GM23248 (cell line): Measurements from ENCODE around the gene MLYCD. TPM values are rescaled to one million over a fixed set of nuclear protein-coding genes. Genes with fewer than 3 reads are reported as not detected.

Experiments used
- DNase-seq: peaks from one replicate; pipeline ENCODE4 v3.0.0-alpha.2; 2015
- H2AFZ ChIP-seq: fragments of 200-600 bp; sonication (generic); 2 replicates; pipeline ENCODE4 v1.6.1; 2016; ENCODE audit warnings: antibody characterized with exemption
- H3F3A ChIP-seq: fragments of 200-600 bp; sonication (generic); 2 replicates; pipeline ENCODE4 v1.6.1; 2016; ENCODE audit warnings: mild to moderate bottlenecking, antibody characterized with exemption, mixed run types; ENCODE audit not compliant: insufficient read depth
- H3K27ac ChIP-seq: fragments of 200-600 bp; sonication (generic); 2 replicates; pipeline ENCODE4 v1.5.1; 2016; ENCODE audit warnings: mild to moderate bottlenecking
- H3K27me3 ChIP-seq: fragments of 200-600 bp; sonication (generic); replicated peaks from 2 replicates; pipeline ENCODE4 v1.6.1; 2016; ENCODE audit warnings: mild to moderate bottlenecking; ENCODE audit not compliant: insufficient read depth
- H3K36me3 ChIP-seq: fragments of 200-600 bp; sonication (generic); 2 replicates; pipeline ENCODE4 v1.6.1; 2016; ENCODE audit warnings: low read depth, mild to moderate bottlenecking
- H3K4me1 ChIP-seq: fragments of 200-600 bp; sonication (generic); 2 replicates; pipeline ENCODE4 v1.6.1; 2016; ENCODE audit warnings: mild to moderate bottlenecking; ENCODE audit not compliant: insufficient read depth
- H3K4me2 ChIP-seq: fragments of 200-600 bp; sonication (generic); one replicate; pipeline ENCODE4 v1.6.1; 2016; ENCODE audit warnings: mild to moderate bottlenecking; ENCODE audit not compliant: unreplicated experiment
- H3K4me3 ChIP-seq: fragments of 200-600 bp; sonication (generic); 2 replicates; pipeline ENCODE4 v1.5.1; 2016; ENCODE audit warnings: mild to moderate bottlenecking
- H3K79me2 ChIP-seq: fragments of 200-600 bp; sonication (generic); 2 replicates; pipeline ENCODE4 v1.6.1; 2016; ENCODE audit warnings: mild to moderate bottlenecking; ENCODE audit not compliant: insufficient read depth
- H3K9ac ChIP-seq: fragments of 200-600 bp; sonication (generic); 2 replicates; pipeline ENCODE4 v1.6.1; 2016; ENCODE audit warnings: mild to moderate bottlenecking
- H3K9me2 ChIP-seq: fragments of 200-600 bp; sonication (generic); 2 replicates; pipeline ENCODE4 v1.6.1; 2016; ENCODE audit warnings: mixed run types, mild to moderate bottlenecking, moderate library complexity; ENCODE audit not compliant: insufficient read depth
- H3K9me3 ChIP-seq: fragments of 200-600 bp; sonication (generic); one replicate; pipeline ENCODE4 v1.6.1; 2017; ENCODE audit warnings: low read depth
- H4K20me1 ChIP-seq: fragments of 200-600 bp; sonication (generic); 2 replicates; pipeline ENCODE4 v1.6.0; 2016; ENCODE audit not compliant: insufficient read depth
- EZH2 ChIP-seq: fragments of 200-600 bp; sonication (generic); IDR thresholded peaks from 2 replicates; pipeline ENCODE4 v1.6.1; 2018; ENCODE audit warnings: antibody characterized with exemption, mild to moderate bottlenecking; ENCODE audit not compliant: insufficient read depth, poor library complexity, severe bottlenecking
- EZH2phosphoT487 ChIP-seq: fragments of 200-600 bp; sonication (generic); IDR thresholded peaks from 2 replicates; pipeline ENCODE4 v1.6.1; 2018; ENCODE audit warnings: antibody characterized with exemption, moderate library complexity, mild to moderate bottlenecking, low read depth; ENCODE audit not compliant: insufficient read depth
- WGBS, 2 experiments: methylation state at CpG; one replicate each; pipeline ENCODE4 v1.1.6; 2015 to 2017; ENCODE audit warnings: low lambda C conversion rate in 2 of 2, low coverage in 1 of 2; ENCODE audit errors: missing lambda C conversion rate in 2 of 2; 5-methylcytosine and 5-hydroxymethylcytosine counted together
- in situ Hi-C: fragments of 300-500 bp; cut with MboI; formaldehyde crosslinking; loops from 2 replicates; pipeline ENCODE4 v1.15.0; 2020
- polyA plus RNA-seq: library from polyadenylated mRNA; unstranded; fragments of >200 nt; fragmentation: Nextera tagmentation; extraction: Ambion mirVana; gene quantifications from 2 replicates; pipeline ENCODE4 v1.2.1, GENCODE V29; 2016
- total RNA-seq: library from RNA; depleted of rRNA; stranded (reverse); fragments of >200 nt; shearing (Covaris generic); gene quantifications from 2 replicates; pipeline ENCODE4 v1.2.3, GENCODE V29; 2014

The MLYCD gene
- total and polyA plus RNA-seq, 2 experiments from 2014 or later: 1.4 to 2.2 TPM

DNA sequence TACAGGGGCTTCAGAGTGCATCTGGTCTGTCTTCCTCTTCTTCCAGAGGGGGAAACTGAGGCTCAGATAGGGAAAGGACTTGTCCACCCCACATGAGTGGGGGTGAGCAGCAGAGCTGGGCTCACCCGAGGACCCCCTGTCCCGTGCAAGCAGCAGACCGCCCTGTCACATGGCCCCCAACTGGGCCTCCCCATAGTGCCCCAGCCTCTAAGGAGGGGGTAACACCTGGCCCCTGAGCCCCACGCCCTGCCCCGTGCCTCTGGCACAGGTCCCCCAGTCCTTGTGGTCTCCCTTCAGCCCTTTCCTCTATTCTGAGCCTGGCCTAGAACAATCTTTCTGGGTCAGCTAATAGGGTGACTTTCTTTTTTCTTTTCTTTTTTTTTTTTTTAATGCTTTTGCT, 62.7 kb downstream of the MLYCD start:
- H3K27me3 ChIP-seq: no peaks in the 10 kb centered on the region
- H3K4me3 ChIP-seq: no peak overlapping the region
- H4K20me1 ChIP-seq: no peaks in the 10 kb centered on the region
- 86 to 92% methylated on average over 4 to 5 of the region's 5 CpGs for WGBS, 2 experiments
- TF ChIP-seq EZH2 (no peak), EZH2phosphoT487 (no peak)
- no peak overlapping the region for H3K27ac ChIP-seq
- no peak for DNase-seq
- no peaks in the 10 kb centered on the region for H3F3A ChIP-seq
- in situ Hi-C loops: no loop called here
- H3K9me2 ChIP-seq: no peaks in the 10 kb centered on the region
- H2AFZ ChIP-seq: no peak overlapping the region
- H3K4me2 ChIP-seq: no peak overlapping the region
- no peak overlapping the region for H3K9ac ChIP-seq
- no peaks in the 10 kb centered on the region for H3K79me2 ChIP-seq
- peaks cover 4% of the 10 kb centered on the region; the same call in 1 of the 2 replicates for H3K36me3 ChIP-seq
- no peaks in the 10 kb centered on the region for H3K9me3 ChIP-seq
- H3K4me1 ChIP-seq: no peaks in the 10 kb centered on the region

DNA sequence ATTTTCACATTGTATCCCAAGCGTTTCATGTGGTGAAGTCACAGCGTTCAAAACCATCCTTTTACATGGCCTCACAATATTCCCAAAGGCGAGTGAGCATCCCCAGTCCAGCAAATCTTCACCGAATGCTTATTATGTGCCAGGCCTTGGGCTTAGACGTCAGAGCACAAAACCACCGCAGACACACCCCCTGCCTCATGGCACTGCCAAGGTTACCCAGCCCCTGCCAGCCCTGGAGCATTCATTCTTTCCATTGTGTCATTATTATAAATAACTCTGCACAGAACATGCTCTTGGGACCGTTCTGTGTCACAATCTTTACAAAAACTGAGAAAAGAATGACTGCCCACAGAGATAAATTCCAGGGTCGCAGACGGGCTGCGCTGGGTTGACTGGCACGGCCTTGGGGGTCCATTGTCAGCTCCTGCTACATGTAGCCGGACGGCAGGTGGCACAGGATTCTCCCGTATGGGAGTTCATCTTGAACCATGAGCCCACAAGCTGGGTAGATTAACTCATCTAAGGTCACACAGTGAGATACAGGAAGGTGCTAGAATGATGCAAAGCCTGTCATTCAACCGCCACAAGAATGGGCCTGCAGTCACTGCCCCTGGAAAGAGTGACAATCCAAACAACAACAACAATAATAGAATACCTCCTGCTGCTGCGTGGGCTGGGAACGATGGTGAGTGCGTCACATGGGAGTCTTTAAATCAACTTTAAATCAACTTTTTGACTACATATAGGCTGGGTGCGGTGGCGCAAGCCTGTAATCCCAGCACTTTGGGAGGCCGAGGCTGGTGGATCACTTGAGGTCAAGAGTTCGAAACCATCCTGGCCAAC, 64.6 kb downstream of the MLYCD start:
- Histone ChIP-seq H3F3A (no peaks in the 10 kb centered on the region), H4K20me1 (no peaks in the 10 kb centered on the region), H3K79me2 (no peaks in the 10 kb centered on the region), H3K9me2 (no peaks in the 10 kb centered on the region), H3K4me1 (no peaks in the 10 kb centered on the region), H3K27me3 (no peaks in the 10 kb centered on the region), H3K4me3 (no peak overlapping the region), H3K27ac (no peak overlapping the region), H3K9me3 (no peaks in the 10 kb centered on the region), H3K4me2 (no peak overlapping the region), H2AFZ (no peak overlapping the region), H3K9ac (no peak overlapping the region), H3K36me3 (peaks cover 4% of the 10 kb centered on the region; the same call in 1 of the 2 replicates)
- TF ChIP-seq EZH2phosphoT487 (no peak), EZH2 (no peak)
- in situ Hi-C loops: no loop called here
- 80 to 83% methylated on average over 22 of the region's 22 CpGs for WGBS, 2 experiments
- DNase-seq: no peak

DNA sequence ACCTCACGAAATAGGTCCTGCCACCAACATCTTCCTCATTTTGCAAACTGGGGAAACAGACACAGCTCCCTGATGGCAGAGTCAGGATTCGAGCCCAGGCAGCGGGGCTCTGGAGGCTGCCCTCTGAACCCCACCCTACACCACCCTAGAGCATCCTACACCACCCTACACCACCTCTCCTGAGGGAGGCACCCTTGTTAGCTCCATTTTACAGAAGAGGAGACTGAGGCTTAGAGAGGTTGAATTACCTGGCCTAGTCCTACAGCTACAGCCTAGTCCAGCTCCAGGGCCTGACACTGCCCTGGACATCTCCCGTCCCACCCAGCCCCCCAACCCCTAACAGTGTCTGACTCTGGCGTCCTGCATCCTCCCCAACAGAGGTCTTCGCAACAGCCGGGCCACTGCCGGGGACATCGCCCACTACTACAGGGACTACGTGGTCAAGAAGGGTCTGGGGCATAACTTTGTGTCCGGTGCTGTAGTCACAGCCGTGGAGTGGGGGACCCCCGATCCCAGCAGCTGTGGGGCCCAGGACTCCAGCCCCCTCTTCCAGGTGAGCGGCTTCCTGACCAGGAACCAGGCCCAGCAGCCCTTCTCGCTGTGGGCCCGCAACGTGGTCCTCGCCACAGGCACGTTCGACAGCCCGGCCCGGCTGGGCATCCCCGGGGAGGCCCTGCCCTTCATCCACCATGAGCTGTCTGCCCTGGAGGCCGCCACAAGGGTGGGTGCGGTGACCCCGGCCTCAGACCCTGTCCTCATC, 65.9 kb downstream of the MLYCD start:
- WGBS, 2 experiments: 92 to 97% methylated on average over 26 of the region's 26 CpGs
- in situ Hi-C loops: loop anchor here (5.0 kb wide), 1 partner anchor 82 kb away; no protein-coding TSS in a partner anchor
- no peaks in the 10 kb centered on the region for H3K4me1 ChIP-seq
- no peak overlapping the region for H2AFZ ChIP-seq
- TF ChIP-seq EZH2 (no peak), EZH2phosphoT487 (no peak)
- no peak overlapping the region for H3K27ac ChIP-seq
- peaks cover 4% of the 10 kb centered on the region; the same call in 1 of the 2 replicates for H3K36me3 ChIP-seq
- no peak overlapping the region for H3K4me3 ChIP-seq
- DNase-seq: no peak
- H3F3A ChIP-seq: no peaks in the 10 kb centered on the region
- H3K4me2 ChIP-seq: no peak overlapping the region
- no peaks in the 10 kb centered on the region for H3K79me2 ChIP-seq
- no peaks in the 10 kb centered on the region for H4K20me1 ChIP-seq
- H3K27me3 ChIP-seq: no peaks in the 10 kb centered on the region; the same call in 1 of the 2 replicates
- H3K9ac ChIP-seq: no peak overlapping the region
- H3K9me2 ChIP-seq: no peaks in the 10 kb centered on the region
- H3K9me3 ChIP-seq: no peaks in the 10 kb centered on the region

DNA sequence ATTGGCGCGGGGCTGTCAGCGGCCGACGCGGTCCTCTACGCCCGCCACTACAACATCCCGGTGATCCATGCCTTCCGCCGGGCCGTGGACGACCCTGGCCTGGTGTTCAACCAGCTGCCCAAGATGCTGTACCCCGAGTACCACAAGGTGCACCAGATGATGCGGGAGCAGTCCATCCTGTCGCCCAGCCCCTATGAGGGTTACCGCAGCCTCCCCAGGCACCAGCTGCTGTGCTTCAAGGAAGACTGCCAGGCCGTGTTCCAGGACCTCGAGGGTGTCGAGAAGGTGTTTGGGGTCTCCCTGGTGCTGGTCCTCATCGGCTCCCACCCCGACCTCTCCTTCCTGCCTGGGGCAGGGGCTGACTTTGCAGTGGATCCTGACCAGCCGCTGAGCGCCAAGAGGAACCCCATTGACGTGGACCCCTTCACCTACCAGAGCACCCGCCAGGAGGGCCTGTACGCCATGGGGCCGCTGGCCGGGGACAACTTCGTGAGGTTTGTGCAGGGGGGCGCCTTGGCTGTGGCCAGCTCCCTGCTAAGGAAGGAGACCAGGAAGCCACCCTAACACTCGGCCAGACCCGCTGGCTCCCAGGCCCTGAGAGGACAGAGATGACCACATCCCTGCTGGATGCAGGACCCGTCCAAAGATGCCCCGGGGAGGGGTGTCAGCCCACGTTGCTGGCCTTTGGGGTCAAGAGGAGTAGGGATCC, 66.7 kb downstream of the MLYCD start:
- in situ Hi-C loops: loop anchor here (5.0 kb wide), 1 partner anchor 82 kb away; no protein-coding TSS in a partner anchor
- Histone ChIP-seq H3K9ac (no peak overlapping the region), H3K9me2 (no peaks in the 10 kb centered on the region), H3K9me3 (no peaks in the 10 kb centered on the region), H3K36me3 (no peaks in the 10 kb centered on the region; the same call in 1 of the 2 replicates), H4K20me1 (no peaks in the 10 kb centered on the region), H2AFZ (no peak overlapping the region), H3K4me2 (no peak overlapping the region), H3K79me2 (no peaks in the 10 kb centered on the region), H3K27me3 (no peaks in the 10 kb centered on the region; the same call in 1 of the 2 replicates), H3K4me3 (no peak overlapping the region), H3K27ac (no peak overlapping the region), H3F3A (no peaks in the 10 kb centered on the region), H3K4me1 (no peaks in the 10 kb centered on the region)
- TF ChIP-seq EZH2 (no peak), EZH2phosphoT487 (no peak)
- DNase-seq: no peak
- 94 to 95% methylated on average over 34 to 36 of the region's 36 CpGs for WGBS, 2 experiments
